Hypothalamus (tissue), 51 donors: ENCODE measurements around the gene GALNT17.
A peak's percentile ranks its signal among the peaks of the same experiment; 100 is the strongest.

Source experiments
- DNase-seq, 51 donors: peaks; one replicate each; lab custom pipeline; 2025; lab: John Stamatoyannopoulos, UW

The GALNT17 gene

GRCh38 chr7:71485586-71485985 lies 353.6 kb downstream of the GALNT17 start:
- DNase-seq: no peak

DNA sequence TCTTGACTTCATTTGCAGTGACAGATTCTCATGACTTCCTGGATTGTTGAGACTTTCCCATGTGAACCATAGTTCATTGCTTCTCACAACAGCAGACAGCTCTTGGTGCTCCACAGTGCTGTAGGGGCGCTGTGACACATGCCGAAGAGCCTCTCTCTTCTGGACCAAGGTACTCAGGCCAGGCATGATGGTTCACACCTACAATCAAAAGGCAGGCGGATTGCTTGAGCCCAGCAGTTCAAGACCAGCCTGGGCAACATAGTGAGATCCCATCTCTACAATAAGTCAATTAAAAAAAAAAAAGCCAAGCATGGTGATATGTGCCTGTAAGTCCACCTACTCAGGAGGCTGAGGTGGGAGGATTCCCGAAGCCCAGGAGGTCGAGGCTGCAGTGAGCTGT lies 354.5 kb downstream of the GALNT17 start:
- no peak for DNase-seq

GRCh38 chr7:71486856-71487628 lies 355.1 kb downstream of the GALNT17 start:
- DNase-seq: peak in 1 of 51 donors; percentile 12

DNA sequence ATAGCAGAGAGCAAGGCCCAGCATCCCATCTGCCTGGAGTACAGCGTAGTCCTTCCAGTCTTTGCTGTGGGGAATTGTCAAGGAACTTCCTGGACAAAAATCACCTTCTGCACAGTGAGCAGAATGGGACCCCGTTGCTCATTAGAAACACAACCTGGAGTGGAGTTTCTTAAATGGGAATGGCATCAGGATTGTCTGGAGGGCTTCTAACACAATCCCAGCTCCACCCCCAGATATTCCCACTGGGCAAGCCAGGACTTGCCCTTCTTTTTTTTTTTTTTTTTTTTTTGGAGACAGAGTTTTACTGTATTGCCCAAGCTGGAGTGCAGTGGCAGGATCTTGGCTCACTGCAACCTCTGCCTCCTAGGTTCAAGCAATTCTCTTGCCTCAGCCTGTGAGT lies 356.4 kb downstream of the GALNT17 start:
- DNase-seq: no peak

DNA sequence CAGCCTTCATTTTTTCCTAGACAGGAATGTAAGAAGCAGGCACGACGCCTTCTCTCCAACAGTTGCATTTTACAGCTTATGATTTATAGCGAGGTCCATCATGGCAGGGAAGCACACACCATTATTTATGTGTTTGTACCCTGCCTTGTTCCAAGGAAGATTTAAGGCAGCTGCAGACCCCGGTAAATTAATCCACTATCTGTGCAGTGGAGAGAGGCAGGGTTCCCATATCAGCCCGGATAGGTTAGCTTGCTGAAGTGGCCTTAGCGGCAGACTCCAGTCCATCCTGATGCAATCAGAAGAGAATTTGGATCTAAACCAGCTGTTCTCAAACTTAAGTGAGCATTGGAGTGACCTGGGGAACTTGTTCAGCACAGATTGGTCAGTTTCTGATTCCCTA lies 359.4 kb downstream of the GALNT17 start:
- DNase-seq: no peak

GRCh38 chr7:71495828-71496227 lies 363.9 kb downstream of the GALNT17 start:
- DNase-seq: no peak

- DNase-seq: peak in 3 of 51 donors; percentile 2 to 23 (median 7)
These were observed 365.5 kb downstream of the GALNT17 start for GRCh38 chr7:71497256-71497946.

GRCh38 chr7:71498381-71498780 lies 366.4 kb downstream of the GALNT17 start:
- no peak for DNase-seq

DNA sequence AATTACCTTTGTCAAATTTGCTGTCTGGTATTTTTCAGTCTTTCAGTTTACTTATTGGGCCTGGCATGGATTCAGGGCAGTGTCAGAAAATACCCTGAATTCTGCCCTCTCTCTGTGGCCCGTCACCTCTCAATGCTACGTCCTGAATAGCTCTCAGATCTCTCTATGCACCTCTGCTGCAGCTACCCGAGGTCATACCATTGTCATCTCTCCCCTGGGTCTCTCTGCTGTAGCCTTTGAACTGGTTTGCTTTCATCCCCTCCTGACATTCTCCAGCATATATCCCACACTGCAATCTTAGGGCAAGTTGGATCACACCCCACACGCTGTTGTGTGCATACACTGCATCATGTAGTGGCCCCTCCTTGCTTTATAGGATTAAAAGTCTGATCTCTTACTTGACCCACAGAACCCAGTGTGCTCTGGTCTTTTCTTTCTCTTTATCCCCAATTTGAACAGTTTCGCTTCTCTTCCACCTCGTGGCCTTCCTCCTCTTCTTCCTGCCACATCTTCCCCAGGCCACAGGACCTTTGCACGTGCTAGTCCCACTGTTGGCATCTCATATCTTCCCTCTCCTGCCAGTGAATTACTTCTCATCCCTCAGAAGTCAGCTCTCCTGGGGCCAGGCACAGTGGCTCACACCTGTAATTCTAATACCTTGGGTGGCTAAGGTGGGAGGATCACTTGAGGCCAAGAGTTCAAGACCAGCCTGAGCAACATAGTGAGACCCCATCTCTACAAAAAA lies 372.9 kb downstream of the GALNT17 start:
- DNase-seq: no peak

DNA sequence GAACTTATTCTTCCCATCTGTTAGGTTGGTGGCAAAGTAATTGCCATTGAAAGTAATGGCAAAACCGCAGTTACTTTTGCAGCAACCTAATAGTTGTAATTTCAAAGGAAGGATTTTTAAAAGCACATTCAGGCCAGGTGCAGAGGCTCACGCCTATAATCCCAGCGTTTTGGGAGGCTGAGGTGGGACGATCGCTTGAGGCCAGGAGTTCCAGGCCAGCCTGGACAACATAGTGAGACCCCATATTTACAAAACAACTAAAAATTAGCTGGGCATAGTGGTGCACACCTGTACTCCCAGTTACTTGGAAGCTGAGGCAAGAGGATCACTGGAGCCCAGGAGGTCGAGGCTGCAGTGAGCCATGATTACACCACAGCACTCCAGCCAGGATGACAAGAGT lies 374.9 kb downstream of the GALNT17 start:
- no peak for DNase-seq

DNA sequence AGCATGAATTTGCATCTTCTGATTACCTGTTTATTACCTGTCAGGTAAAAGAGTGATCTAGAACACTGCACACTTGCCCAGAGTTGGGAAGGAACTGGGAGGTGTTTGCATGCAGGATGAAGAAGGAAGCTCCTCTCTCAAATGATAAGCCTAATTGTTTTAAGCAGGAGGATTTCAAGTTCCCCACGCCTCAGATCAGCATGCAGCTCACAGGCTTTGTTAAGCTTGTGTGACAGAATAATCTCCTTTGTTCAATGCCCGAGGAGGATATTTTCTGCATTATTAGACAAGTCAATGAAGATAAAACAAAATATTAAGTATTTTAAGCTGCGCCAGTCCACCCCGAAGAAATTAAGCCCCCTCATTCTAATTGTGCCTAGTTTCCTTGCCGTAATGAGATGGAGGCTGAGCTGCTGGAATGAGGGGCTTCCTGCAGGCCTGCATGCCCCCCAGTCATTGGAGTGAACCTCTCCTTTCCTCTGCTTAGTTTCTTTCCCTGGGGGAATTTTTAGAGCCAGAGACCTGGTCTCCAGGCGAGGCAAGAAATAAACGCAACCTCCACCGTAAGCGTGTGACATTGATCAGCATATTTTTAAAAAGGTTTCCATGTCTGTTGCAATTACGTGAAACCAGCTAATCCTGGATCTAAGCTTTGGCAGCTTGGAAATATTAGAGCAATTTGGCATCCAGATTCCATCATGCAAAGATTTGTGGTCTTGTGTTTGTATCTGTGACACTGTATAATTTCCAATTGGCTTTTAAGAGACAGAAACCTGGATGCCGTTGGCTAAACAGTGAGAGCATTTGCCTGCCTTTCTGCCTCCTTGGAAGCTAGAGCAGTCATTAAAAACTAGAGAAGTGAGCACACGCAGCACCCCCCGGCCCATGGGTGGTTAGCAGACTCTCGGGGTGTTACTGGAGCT lies 376.0 kb downstream of the GALNT17 start:
- DNase-seq: peak in 1 of 51 donors; percentile 45

- DNase-seq: no peak
These were observed 377.4 kb downstream of the GALNT17 start for GRCh38 chr7:71509381-71509780.

- DNase-seq: no peak
These were observed 379.4 kb downstream of the GALNT17 start for GRCh38 chr7:71511361-71511807.

DNA sequence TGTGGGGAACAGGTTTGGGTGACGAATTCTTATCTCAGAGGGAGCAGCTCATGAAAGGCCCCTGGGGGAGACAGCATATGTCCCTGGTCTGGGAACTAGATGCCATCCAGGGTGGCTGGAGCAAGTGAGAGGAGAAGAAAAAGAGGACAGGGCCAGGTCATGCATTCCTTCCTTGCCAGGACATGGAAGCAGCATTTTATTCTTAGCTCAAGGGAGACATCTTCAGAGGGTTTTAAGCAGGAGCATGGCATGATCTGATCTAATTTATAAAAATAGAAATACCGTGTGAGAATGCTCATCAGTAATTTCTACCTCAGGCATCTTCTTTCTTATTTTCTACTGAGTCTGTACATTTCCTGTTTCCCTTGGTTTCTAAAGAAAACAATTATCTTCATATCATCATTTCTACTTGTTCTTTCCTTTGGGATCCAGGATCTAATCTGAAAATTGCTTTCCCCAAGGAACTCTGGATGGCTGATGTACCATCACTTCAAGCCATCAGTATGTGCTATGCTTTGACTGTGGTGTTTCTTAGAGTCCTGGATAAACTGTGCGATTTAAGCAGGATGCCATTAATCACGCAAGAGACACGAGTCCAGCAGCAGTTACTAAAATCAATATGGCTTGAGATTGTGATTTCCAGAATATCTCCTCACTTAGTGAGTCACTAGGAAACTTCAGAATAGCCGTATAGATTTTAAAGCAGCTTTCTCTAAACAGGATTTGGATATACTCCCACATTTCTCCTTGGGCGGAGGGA lies 386.2 kb downstream of the GALNT17 start:
- peak in 1 of 51 donors; percentile 3 for DNase-seq

DNA sequence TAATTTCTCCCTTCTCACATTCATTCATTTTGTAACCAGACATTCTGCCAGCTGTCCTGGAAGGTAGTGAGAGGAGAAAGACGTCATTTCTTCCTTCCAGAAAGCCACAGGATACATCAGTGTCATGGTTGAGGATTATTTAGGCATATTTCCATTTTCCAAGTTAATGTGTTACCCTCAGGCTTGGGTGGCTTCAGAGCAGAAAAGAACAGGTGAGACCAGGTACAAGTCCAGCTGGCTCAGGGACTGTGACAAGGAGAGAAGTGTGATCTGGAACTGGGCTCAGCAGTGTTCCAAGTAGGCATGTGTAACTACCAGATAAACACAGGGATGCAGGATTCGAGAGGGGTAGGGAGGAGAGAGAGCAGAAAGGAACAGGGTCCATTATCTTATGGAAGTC lies 386.9 kb downstream of the GALNT17 start:
- DNase-seq: no peak

DNA sequence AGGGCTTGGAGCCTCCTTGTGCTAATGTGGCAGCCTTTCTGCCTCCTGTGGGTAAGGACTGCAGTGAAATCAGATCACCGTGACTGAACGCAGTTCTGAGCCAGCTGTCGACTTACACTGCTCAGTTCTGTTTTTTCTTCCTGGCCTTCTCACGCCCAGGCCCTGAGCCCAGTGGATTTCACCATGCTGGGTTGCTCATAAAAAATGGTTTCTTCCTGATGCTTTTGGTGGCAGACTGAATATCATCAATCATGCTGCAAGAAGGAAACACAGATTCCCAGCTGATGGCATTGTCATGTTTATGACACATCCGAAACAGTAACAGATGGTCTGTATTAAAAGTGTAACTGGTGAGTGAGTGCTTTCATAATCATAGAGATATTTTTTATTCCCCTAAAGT lies 389.6 kb downstream of the GALNT17 start:
- DNase-seq: peak in 1 of 51 donors; percentile 45

- DNase-seq: no peak
These were observed 394.2 kb downstream of the GALNT17 start for GRCh38 chr7:71526106-71526505.

DNA sequence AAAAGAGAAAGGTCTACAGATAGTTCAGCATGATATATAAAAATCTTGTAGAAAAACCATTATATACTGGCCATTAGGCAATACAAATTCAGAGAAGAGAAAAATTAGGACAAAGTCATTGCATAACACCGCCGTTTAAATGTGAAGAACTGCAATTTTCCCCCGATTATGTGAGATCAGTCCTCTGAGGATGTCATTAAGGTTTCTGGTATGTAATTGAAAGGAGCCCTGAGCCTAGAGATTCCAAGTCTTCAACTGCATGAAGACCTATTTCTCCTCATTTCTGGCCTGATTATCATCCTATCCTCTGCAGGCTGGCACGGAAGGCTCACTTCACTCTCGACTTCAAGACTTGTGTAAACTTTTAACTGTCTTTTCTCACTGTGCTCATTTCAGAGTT lies 395.3 kb downstream of the GALNT17 start:
- no peak for DNase-seq

- no peak for DNase-seq
These were observed 403.7 kb downstream of the GALNT17 start for GRCh38 chr7:71535616-71536015.

DNA sequence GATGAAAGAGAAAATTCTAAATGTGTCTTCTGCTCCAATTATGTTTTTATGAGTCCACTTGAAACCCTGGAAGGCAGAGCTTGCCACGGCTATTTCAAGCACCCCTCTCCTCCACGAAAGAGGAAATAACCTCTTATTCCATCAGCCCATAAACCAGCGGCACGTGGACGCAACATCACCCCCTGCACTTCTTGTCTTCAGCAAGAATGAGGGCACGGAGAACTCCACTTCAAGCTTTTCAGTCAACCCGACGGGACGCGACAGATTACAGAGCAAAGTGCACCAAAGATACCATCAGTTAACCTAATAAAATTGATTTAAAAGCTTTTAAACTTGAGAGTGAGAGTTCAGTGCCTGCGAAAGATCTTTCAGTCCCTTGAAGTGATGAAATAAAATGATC lies 406.3 kb downstream of the GALNT17 start:
- DNase-seq: no peak
